Measurements from ENCODE around the gene PRIM1. TPM values are rescaled to one million over a fixed set of nuclear protein-coding genes. Genes with fewer than 3 reads are reported as not detected.

Gene PRIM1
- total and polyA plus RNA-seq, 7 donors: 2.3 to 10.0 (median 3.4) TPM

DNA sequence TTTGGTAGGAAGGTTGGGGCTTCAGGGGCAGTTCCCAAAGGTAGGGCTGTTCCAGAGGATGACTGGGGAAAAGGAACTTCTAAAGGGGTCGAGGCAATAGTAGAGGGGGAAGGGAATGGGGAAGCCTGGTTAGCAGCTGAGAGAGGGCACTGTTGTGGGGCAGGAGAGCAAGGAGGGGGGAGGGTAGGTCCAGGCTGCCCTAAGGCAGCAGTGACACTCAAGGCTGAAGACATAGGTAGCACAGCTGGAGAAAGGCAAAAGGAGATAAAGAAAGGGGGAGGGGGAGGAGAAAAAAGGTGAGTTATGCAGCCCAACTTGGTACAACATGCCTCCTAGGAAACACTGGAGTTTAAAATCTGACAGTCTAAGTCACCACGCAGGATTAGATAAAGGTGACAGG, 30.9 kb downstream of the PRIM1 start:
- 54 to 57% (median 55%) methylated on average over 2 of the region's 2 CpGs for WGBS, 3 donors

DNA sequence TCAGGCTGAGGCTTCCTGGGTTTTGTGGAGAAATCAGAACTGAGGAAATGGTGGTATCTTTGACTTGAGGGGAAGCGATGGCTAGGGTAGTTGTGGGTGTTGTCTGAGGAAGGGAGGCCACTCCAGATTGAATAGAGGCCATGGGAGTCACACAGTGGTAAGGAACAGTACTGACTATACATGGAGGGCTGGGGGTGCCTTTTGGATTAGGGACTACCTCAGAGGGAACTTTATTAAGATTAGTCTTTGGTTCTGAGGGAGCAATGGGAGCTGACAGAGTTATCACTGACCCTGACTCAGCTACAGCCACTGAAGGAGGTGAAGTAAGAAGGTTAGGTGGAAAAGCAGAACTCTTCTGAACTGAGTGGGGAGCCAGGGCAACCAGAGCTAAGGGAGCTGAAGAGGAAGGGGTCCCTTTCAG, 31.4 kb downstream of the PRIM1 start:
- intact Hi-C loops (cut with DNase I): loop anchor here (2.0 to 5.0 kb wide), 3 partner anchors 33 to 83 kb away; partner anchors contain the start of genes ATP5F1B (in 1 of the 2) and PTGES3 (in 1 of the 2)
- no peaks in the 10 kb centered on the region for H3K27me3 ChIP-seq (ENCODE audit: insufficient read depth in 3 of 3, low read length in 2 of 3)
- no peaks in the 10 kb centered on the region for H3K9me3 ChIP-seq
- TF ChIP-seq, protein P1, sequence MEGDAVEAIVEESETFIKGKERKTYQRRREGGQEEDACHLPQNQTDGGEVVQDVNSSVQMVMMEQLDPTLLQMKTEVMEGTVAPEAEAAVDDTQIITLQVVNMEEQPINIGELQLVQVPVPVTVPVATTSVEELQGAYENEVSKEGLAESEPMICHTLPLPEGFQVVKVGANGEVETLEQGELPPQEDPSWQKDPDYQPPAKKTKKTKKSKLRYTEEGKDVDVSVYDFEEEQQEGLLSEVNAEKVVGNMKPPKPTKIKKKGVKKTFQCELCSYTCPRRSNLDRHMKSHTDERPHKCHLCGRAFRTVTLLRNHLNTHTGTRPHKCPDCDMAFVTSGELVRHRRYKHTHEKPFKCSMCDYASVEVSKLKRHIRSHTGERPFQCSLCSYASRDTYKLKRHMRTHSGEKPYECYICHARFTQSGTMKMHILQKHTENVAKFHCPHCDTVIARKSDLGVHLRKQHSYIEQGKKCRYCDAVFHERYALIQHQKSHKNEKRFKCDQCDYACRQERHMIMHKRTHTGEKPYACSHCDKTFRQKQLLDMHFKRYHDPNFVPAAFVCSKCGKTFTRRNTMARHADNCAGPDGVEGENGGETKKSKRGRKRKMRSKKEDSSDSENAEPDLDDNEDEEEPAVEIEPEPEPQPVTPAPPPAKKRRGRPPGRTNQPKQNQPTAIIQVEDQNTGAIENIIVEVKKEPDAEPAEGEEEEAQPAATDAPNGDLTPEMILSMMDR (IDR thresholded peaks at IDR 0.05): no peak
- ATAC-seq (no peak), DNase-seq (no peak)
- H3K27ac ChIP-seq: peak overlapping the region; percentile 93
- peak overlapping the region; percentile 86 for H3K4me3 ChIP-seq
- peaks cover 66% of the 10 kb centered on the region for H3K4me1 ChIP-seq
- WGBS, 3 donors: 79 to 89% (median 81%) methylated on average over 1 of the region's 1 CpG
- H3K36me3 ChIP-seq (ENCODE audit: insufficient read depth in 1 of 2, low read depth in 1 of 2): peaks cover 5 to 47% of the 10 kb centered on the region in 2 donors

More for the DNA sequence above, 30.9 kb downstream of the PRIM1 start:
- DNase-seq: no peak
- Histone ChIP-seq H3K36me3 (ENCODE audit: insufficient read depth in 1 of 2, low read depth in 1 of 2) (peaks cover 5 to 42% of the 10 kb centered on the region in 2 donors), H3K4me1 (peaks cover 62% of the 10 kb centered on the region), H3K4me3 (peak overlapping the region; percentile 86), H3K27me3 (ENCODE audit: insufficient read depth in 3 of 3, low read length in 2 of 3) (no peaks in the 10 kb centered on the region), H3K27ac (peak overlapping the region; percentile 93), H3K9me3 (no peaks in the 10 kb centered on the region)
- ATAC-seq: no peak
- intact Hi-C loops (cut with DNase I): loop anchor here (2.0 to 5.0 kb wide), 3 partner anchors 34 to 84 kb away; partner anchors contain the start of genes ATP5F1B (in 1 of the 2) and PTGES3 (in 1 of the 2)
- TF ChIP-seq, protein P1 (IDR thresholded peaks at IDR 0.05): no peak

GRCh38 chr12:56719056-56719455, 33.1 kb downstream of the PRIM1 start:
- intact Hi-C loops (cut with DNase I): no loop called here
- H3K27ac ChIP-seq: peak overlapping the region; percentile 93

GRCh38 chr12:56718636-56719035, 33.5 kb downstream of the PRIM1 start:
- Histone ChIP-seq H3K27me3 (ENCODE audit: insufficient read depth in 3 of 3, low read length in 2 of 3) (no peaks in the 10 kb centered on the region), H3K9me3 (no peaks in the 10 kb centered on the region), H3K36me3 (ENCODE audit: insufficient read depth in 1 of 2, low read depth in 1 of 2) (peaks cover 5 to 68% of the 10 kb centered on the region in 2 donors), H3K27ac (peak overlapping the region; percentile 93), H3K4me1 (peaks cover 87% of the 10 kb centered on the region), H3K4me3 (no peak overlapping the region)
- DNase-seq (no peak), ATAC-seq (no peak)
- 51 to 63% (median 56%) methylated on average over 4 of the region's 4 CpGs for WGBS, 3 donors
- intact Hi-C loops (cut with DNase I): no loop called here
- TF ChIP-seq, protein P1 (IDR thresholded peaks at IDR 0.05): no peak

More at GRCh38 chr12:56719056-56719455, 33.1 kb downstream of the PRIM1 start:
- H3K4me1 ChIP-seq: peaks cover 83% of the 10 kb centered on the region
- no peaks in the 10 kb centered on the region for H3K9me3 ChIP-seq
- no peaks in the 10 kb centered on the region for H3K27me3 ChIP-seq (ENCODE audit: insufficient read depth in 3 of 3, low read length in 2 of 3)
- no peak overlapping the region for H3K4me3 ChIP-seq
- TF ChIP-seq, protein P1 (IDR thresholded peaks at IDR 0.05): no peak
- peaks cover 5 to 64% of the 10 kb centered on the region in 2 donors for H3K36me3 ChIP-seq (ENCODE audit: insufficient read depth in 1 of 2, low read depth in 1 of 2)
- no peak for DNase-seq
- ATAC-seq: no peak

DNA sequence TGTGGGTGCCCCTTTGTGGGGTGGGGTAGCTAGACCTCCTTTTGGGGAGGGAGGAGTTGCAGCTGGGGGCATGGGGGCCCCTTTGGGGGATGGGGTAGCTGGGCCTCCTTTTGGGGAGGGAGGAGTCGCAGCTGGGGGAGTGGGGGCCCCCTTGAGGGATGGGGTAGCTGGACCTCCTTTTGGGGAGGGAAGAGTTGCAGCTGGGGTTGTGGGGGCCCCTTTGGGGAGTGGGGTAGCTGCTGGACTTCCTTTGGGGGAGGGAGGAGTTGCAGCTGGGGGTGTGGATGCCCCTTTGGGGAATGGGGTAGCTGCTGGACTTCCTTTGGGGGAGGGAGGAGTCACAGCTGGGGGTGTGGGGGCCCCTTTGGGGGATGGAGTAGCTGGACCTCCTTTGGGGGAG, 34.0 kb downstream of the PRIM1 start:
- H3K9me3 ChIP-seq: no peaks in the 10 kb centered on the region
- 77 to 100% methylated on average over 1 of the region's 1 CpG; no CpG with 5 or more reads in 1 of the 3 donors for WGBS, 3 donors
- DNase-seq (no peak), ATAC-seq (no peak)
- H3K27ac ChIP-seq: no peak overlapping the region
- peaks cover 7 to 73% of the 10 kb centered on the region in 2 donors for H3K36me3 ChIP-seq (ENCODE audit: insufficient read depth in 1 of 2, low read depth in 1 of 2)
- H3K4me1 ChIP-seq: peaks cover 87% of the 10 kb centered on the region
- no peak overlapping the region for H3K4me3 ChIP-seq
- TF ChIP-seq, protein P1 (IDR thresholded peaks at IDR 0.05): no peak
- H3K27me3 ChIP-seq (ENCODE audit: insufficient read depth in 3 of 3, low read length in 2 of 3): no peaks in the 10 kb centered on the region
- intact Hi-C loops (cut with DNase I): no loop called here
